HG03025 (cell line): Measurements from ENCODE around the gene TMC3.

Experiments
- ATAC-seq: cut with Tn5 transposase; IDR thresholded peaks from one replicate; pipeline ENCODE4 v1.9.1; 2021; ENCODE audit warnings: mild to moderate bottlenecking, moderate library complexity; ENCODE audit not compliant: unreplicated experiment, low FRiP score

TMC3 gene

GRCh38 chr15:81282911-81283310 is 91.1 kb downstream of the TMC3 start:
- ATAC-seq: no peak

- no peak for ATAC-seq
Observed at GRCh38 chr15:81282606-81282895, 91.5 kb downstream of the TMC3 start.

GRCh38 chr15:81281766-81282605 is 92.0 kb downstream of the TMC3 start:
- no peak for ATAC-seq

- no peak for ATAC-seq
Observed at GRCh38 chr15:81281456-81281735, 92.6 kb downstream of the TMC3 start.
